Suprapubic skin (tissue), 4 donors: ENCODE results near the gene OR2T8.

ENCODE experiments used
- CTCF ChIP-seq, 2 donors: fragments of 200-600 bp in 1 of 2; fragments of 450-650 bp in 1 of 2; sonication (generic) in 1 of 2; IDR thresholded peaks; one replicate each; pipeline ENCODE4 v1.5.1; 2016 to 2019; ENCODE audit warnings: antibody characterized with exemption in 2 of 2, mild to moderate bottlenecking in 1 of 2, moderate library complexity in 1 of 2
- POLR2A ChIP-seq, 2 donors: fragments of 450-650 bp; IDR thresholded peaks; one replicate each; pipeline ENCODE4 v1.6.1; 2017; ENCODE audit warnings: antibody characterized with exemption in 2 of 2, mild to moderate bottlenecking in 2 of 2, moderate library complexity in 2 of 2
- POLR2AphosphoS5 ChIP-seq, 3 donors: sonication (generic); formaldehyde crosslinking; IDR thresholded peaks; one replicate each; pipeline ENCODE4 v1.6.1; 2017; ENCODE audit warnings: antibody characterized with exemption in 3 of 3

DNA sequence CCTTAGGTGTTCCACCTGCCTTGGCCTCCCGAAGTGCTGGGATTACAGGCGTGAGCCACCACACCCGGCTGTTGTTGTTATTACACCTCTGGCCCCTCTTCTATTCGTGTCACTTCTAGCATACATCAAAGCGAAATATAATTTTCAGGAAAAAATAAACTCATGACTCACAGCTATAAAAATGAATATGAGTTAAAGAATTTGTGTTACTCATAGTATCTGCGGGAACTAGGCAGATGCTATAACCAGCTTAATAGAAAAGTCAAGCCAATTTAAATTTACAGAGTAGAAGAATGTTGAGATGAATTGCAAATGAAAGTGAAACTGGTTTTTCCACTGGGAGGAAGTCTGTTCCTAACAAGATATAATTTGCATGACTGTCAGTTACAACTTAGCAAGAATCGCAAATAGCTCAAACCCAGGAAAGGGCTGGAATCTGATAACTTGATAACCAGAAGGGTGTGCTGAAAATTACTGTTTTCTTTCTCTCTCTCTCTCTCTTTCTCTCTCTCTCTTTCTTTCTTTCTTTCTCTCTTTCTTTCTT is 13.5 kb upstream of the OR2T8 start:
- TF ChIP-seq CTCF (IDR thresholded peaks at IDR 0.05) (no peak), POLR2A (IDR thresholded peaks at IDR 0.05) (no peak), POLR2AphosphoS5 (IDR thresholded peaks at IDR 0.05) (no peak)
